Measurements from ENCODE around the gene ACTN1. TPM values are rescaled to one million over a fixed set of nuclear protein-coding genes. Genes with fewer than 3 reads are reported as not detected.
"Not testable (repeated sequence)": the region's sequence is repeated elsewhere in the genome, so short reads cannot be mapped to it uniquely, and the experiment has no call there.

The ACTN1 gene
- total RNA-seq, 1 experiment from 2014 or later, result 146 TPM

- DNase-seq (ENCODE audit: low spot score), result no peak
Measured at GRCh38 chr14:68866991-68867533, 112.0 kb downstream of the ACTN1 start.

- no peak for DNase-seq (ENCODE audit: low spot score)
Measured at GRCh38 chr14:68865542-68865941, 113.6 kb downstream of the ACTN1 start.

- no peak for DNase-seq (ENCODE audit: low spot score)
Measured at GRCh38 chr14:68864361-68864750, 114.7 kb downstream of the ACTN1 start.

GRCh38 chr14:68863610-68864360 lies 115.3 kb downstream of the ACTN1 start:
- DNase-seq (ENCODE audit: low spot score), result no peak

- DNase-seq (ENCODE audit: low spot score), result peak; percentile 69
Measured at GRCh38 chr14:68862954-68863594, 116.0 kb downstream of the ACTN1 start.

- DNase-seq (ENCODE audit: low spot score), result no peak
Measured at GRCh38 chr14:68860771-68861170, 118.3 kb downstream of the ACTN1 start.

GRCh38 chr14:68857516-68858070 lies 121.5 kb downstream of the ACTN1 start:
- DNase-seq (ENCODE audit: low spot score), result no peak

GRCh38 chr14:68856572-68856971 lies 122.5 kb downstream of the ACTN1 start:
- no peak for DNase-seq (ENCODE audit: low spot score)

GRCh38 chr14:68854421-68854820 lies 124.7 kb downstream of the ACTN1 start:
- no peak for DNase-seq (ENCODE audit: low spot score)

- no peak for DNase-seq (ENCODE audit: low spot score)
Measured at GRCh38 chr14:68853749-68854148, 125.4 kb downstream of the ACTN1 start.

GRCh38 chr14:68852493-68852892 lies 126.6 kb downstream of the ACTN1 start:
- DNase-seq (ENCODE audit: low spot score), result not testable (repeated sequence)

- DNase-seq (ENCODE audit: low spot score), result no peak
Measured at GRCh38 chr14:68851078-68851477, 128.0 kb downstream of the ACTN1 start.

- no peak for DNase-seq (ENCODE audit: low spot score)
Measured at GRCh38 chr14:68849416-68849815, 129.7 kb downstream of the ACTN1 start.

GRCh38 chr14:68848253-68848652 lies 130.8 kb downstream of the ACTN1 start:
- no peak for DNase-seq (ENCODE audit: low spot score)

GRCh38 chr14:68847640-68848039 lies 131.5 kb downstream of the ACTN1 start:
- DNase-seq (ENCODE audit: low spot score), result not testable (repeated sequence)

GRCh38 chr14:68846466-68846865 lies 132.6 kb downstream of the ACTN1 start:
- no peak for DNase-seq (ENCODE audit: low spot score)

GRCh38 chr14:68844210-68844545 lies 134.9 kb downstream of the ACTN1 start:
- DNase-seq (ENCODE audit: low spot score), result no peak

GRCh38 chr14:68843471-68844209 lies 135.5 kb downstream of the ACTN1 start:
- peak; percentile 40 for DNase-seq (ENCODE audit: low spot score)

- no peak for DNase-seq (ENCODE audit: low spot score)
Measured at GRCh38 chr14:68842298-68842697, 136.8 kb downstream of the ACTN1 start.

- peak; percentile 44 for DNase-seq (ENCODE audit: low spot score)
Measured at GRCh38 chr14:68841016-68841809, 137.9 kb downstream of the ACTN1 start.

GRCh38 chr14:68840454-68840853 lies 138.6 kb downstream of the ACTN1 start:
- no peak for DNase-seq (ENCODE audit: low spot score)
